Esophagus mucosa (tissue), 1 donor: ENCODE measurements around the gene YIPF5. TPM values are rescaled to one million over a fixed set of nuclear protein-coding genes. Genes with fewer than 3 reads are reported as not detected.

ENCODE experiments used
- ATAC-seq: fragments of 200-7000 bp; cut with Tn5 transposase; one replicate; pipeline ENCODE4 v1.9.1; 2020
- total RNA-seq: library from RNA; stranded (reverse); gene quantifications from one replicate; pipeline ENCODE4 v1.2.4, GENCODE V29; 2023
- donor health status: DM: yes; HTN: yes; CAD: no.

Gene YIPF5
- 28.8 TPM for total RNA-seq

GRCh38 chr5:144170276-144171024 lies at the start of gene YIPF5, which contains the start of gene KCTD16:
Gene YIPF5 (minus strand): TSS chr5:144170659. CDS start chr5:144169955, 704 bp downstream.
Gene KCTD16 (plus strand): TSS chr5:144170873.
- ATAC-seq: peak; percentile 100

- no peak for ATAC-seq
Observed at GRCh38 chr5:144219869-144220268, 49.4 kb upstream of the YIPF5 start.

- ATAC-seq: no peak
Observed at GRCh38 chr5:144210655-144211054, 40.2 kb upstream of the YIPF5 start.

GRCh38 chr5:144209361-144209760 lies 38.9 kb upstream of the YIPF5 start:
- no peak for ATAC-seq

- no peak for ATAC-seq
Observed at GRCh38 chr5:144207875-144208444, 37.5 kb upstream of the YIPF5 start.

- ATAC-seq: no peak
Observed at GRCh38 chr5:144206141-144206540, 35.7 kb upstream of the YIPF5 start.

- no peak for ATAC-seq
Observed at GRCh38 chr5:144205141-144205551, 34.7 kb upstream of the YIPF5 start.

GRCh38 chr5:144203750-144204596 lies 33.5 kb upstream of the YIPF5 start:
- ATAC-seq: peak; percentile 72

GRCh38 chr5:144202726-144203125 lies 32.3 kb upstream of the YIPF5 start:
- no peak for ATAC-seq

GRCh38 chr5:144202072-144202471 lies 31.6 kb upstream of the YIPF5 start:
- peak; percentile 55 for ATAC-seq

GRCh38 chr5:144201588-144201987 lies 31.1 kb upstream of the YIPF5 start:
- ATAC-seq: no peak

- peak; percentile 77 for ATAC-seq
Observed at GRCh38 chr5:144198386-144198785, 27.9 kb upstream of the YIPF5 start.

- no peak for ATAC-seq
Observed at GRCh38 chr5:144196612-144197011, 26.2 kb upstream of the YIPF5 start.

- no peak for ATAC-seq
Observed at GRCh38 chr5:144195448-144195847, 25.0 kb upstream of the YIPF5 start.

- no peak for ATAC-seq
Observed at GRCh38 chr5:144194144-144194543, 23.7 kb upstream of the YIPF5 start.

GRCh38 chr5:144192661-144193060 lies 22.2 kb upstream of the YIPF5 start:
- ATAC-seq: no peak

GRCh38 chr5:144191998-144192397 lies 21.5 kb upstream of the YIPF5 start:
- peak; percentile 57 for ATAC-seq

GRCh38 chr5:144191531-144191930 lies 21.1 kb upstream of the YIPF5 start:
- no peak for ATAC-seq

- peak; percentile 44 for ATAC-seq
Observed at GRCh38 chr5:144189800-144190429, 19.5 kb upstream of the YIPF5 start.

- ATAC-seq: peak; percentile 59
Observed at GRCh38 chr5:144187699-144188294, 17.3 kb upstream of the YIPF5 start.

- no peak for ATAC-seq
Observed at GRCh38 chr5:144183254-144183889, 12.9 kb upstream of the YIPF5 start.

- no peak for ATAC-seq
Observed at GRCh38 chr5:144179226-144179625, 8.8 kb upstream of the YIPF5 start.
